HG03439 (cell line): Measurements from ENCODE around the gene PPP2R5C.
"Not testable (repeated sequence)": the region's sequence is repeated elsewhere in the genome, so short reads cannot be mapped to it uniquely, and the experiment has no call there.

Experiments used
- ATAC-seq: cut with Tn5 transposase; IDR thresholded peaks from one replicate; pipeline ENCODE4 v1.9.1; 2021; ENCODE audit warnings: mild to moderate bottlenecking, moderate library complexity; ENCODE audit not compliant: unreplicated experiment

Gene PPP2R5C

GRCh38 chr14:101749756-101750155, 11.8 kb upstream of the PPP2R5C start:
- ATAC-seq, result not testable (repeated sequence)

- no peak for ATAC-seq
These were observed 6.6 kb upstream of the PPP2R5C start for GRCh38 chr14:101754893-101755292.

- ATAC-seq, result no peak
These were observed 5.8 kb upstream of the PPP2R5C start for GRCh38 chr14:101755591-101756324.

GRCh38 chr14:101757064-101757838, 4.3 kb upstream of the PPP2R5C start:
- ATAC-seq, result no peak

- no peak for ATAC-seq
These were observed 3.7 kb upstream of the PPP2R5C start for GRCh38 chr14:101757839-101758211.

GRCh38 chr14:101758913-101759593, 2.5 kb upstream of the PPP2R5C start:
- no peak for ATAC-seq

- ATAC-seq, result peak; percentile 41
These were observed 1.1 kb upstream of the PPP2R5C start for GRCh38 chr14:101760138-101761011.

GRCh38 chr14:101761881-101762529, 496 bp downstream of the PPP2R5C start:
- peak; percentile 12 for ATAC-seq

- ATAC-seq, result no peak
These were observed 1.1 kb downstream of the PPP2R5C start for GRCh38 chr14:101762530-101763101.

GRCh38 chr14:101763941-101764709, 2.6 kb downstream of the PPP2R5C start:
- ATAC-seq, result no peak

- no peak for ATAC-seq
These were observed 6.3 kb downstream of the PPP2R5C start for GRCh38 chr14:101767618-101768362.

- no peak for ATAC-seq
These were observed 8.7 kb downstream of the PPP2R5C start for GRCh38 chr14:101770183-101770582.

GRCh38 chr14:101772770-101773169, 11.3 kb downstream of the PPP2R5C start:
- ATAC-seq, result no peak

- ATAC-seq, result no peak
These were observed 11.9 kb downstream of the PPP2R5C start for GRCh38 chr14:101773378-101773777.

GRCh38 chr14:101774006-101774795, 12.7 kb downstream of the PPP2R5C start:
- ATAC-seq, result no peak

- ATAC-seq, result no peak
These were observed 13.3 kb downstream of the PPP2R5C start for GRCh38 chr14:101774814-101775213.

GRCh38 chr14:101775826-101776225, 14.3 kb downstream of the PPP2R5C start:
- no peak for ATAC-seq

GRCh38 chr14:101776344-101776743, 14.8 kb downstream of the PPP2R5C start:
- ATAC-seq, result no peak
